Measurements from ENCODE around the gene TMOD1. TPM values are rescaled to one million over a fixed set of nuclear protein-coding genes. Genes with fewer than 3 reads are reported as not detected.

The TMOD1 gene
- total and polyA plus RNA-seq, 10 of the 15 experiments (the other 5 are each of a cell fraction or from before 2014, with no cell fraction given): 4.0 to 44.1 (median 15.4) TPM

GRCh38 chr9:97518166-97518908 lies 16.9 kb downstream of the TMOD1 start:
- no peak; the same call in 2 of the 3 replicates for ATAC-seq
- no peak for FAIRE-seq
- Histone ChIP-seq H3K4me2 (ENCODE audit: control insufficient read depth, insufficient read depth) (no peak overlapping the region), H2AFZ (ENCODE audit: control insufficient read depth, low read depth, low read length) (no peak overlapping the region), H3K27me3 (replicated peaks in 1 of 2; ENCODE audit: control insufficient read depth in 2 of 2, insufficient read depth in 2 of 2, low read length in 1 of 2) (no peaks in the 10 kb centered on the region), H3K36me3 (ENCODE audit: control insufficient read depth in 2 of 2, insufficient read depth in 2 of 2, low read length in 1 of 2) (peaks cover 0 to 2% of the 10 kb centered on the region in 2 experiments; a peak in 1 of 4 replicates), H3K79me2 (ENCODE audit: control insufficient read depth, insufficient read depth, low read length) (peaks cover 11% of the 10 kb centered on the region), H3K27ac (ENCODE audit: control insufficient read depth, insufficient read depth) (no peak overlapping the region), H4K20me1 (ENCODE audit: control insufficient read depth, insufficient read depth) (no peaks in the 10 kb centered on the region), H3K4me1 (ENCODE audit: control insufficient read depth, insufficient read depth, low read length) (peaks cover 11% of the 10 kb centered on the region; the same call in 1 of the 2 replicates), H3K4me3 (no peak overlapping the region), H3K9ac (ENCODE audit: control insufficient read depth, insufficient read depth, low read length) (no peak overlapping the region), H3K9me3 (replicated peaks; ENCODE audit: control insufficient read depth, insufficient read depth, low read length) (no peaks in the 10 kb centered on the region)
- ChIA-PET RAD21 (ENCODE audit: unreplicated experiment) (interaction anchor here (1.1 kb wide), 1 partner anchor 49 kb away, joined by 3 read pairs; no protein-coding TSS in a partner anchor), POLR2A (interaction anchor here (1.3 to 1.6 kb wide), 2 partner anchors 7 to 11 kb away, joined by 5 to 6 read pairs; no protein-coding TSS in a partner anchor), CTCF (interaction anchor here (1.1 to 2.8 kb wide), 9 partner anchors 8 to 98 kb away, joined by 3 to 14 read pairs (median 4); no protein-coding TSS in a partner anchor), SMC1A (ENCODE audit: uncharacterized antibody, unreplicated experiment) (interaction anchor here (0.6 to 2.8 kb wide), 10 partner anchors 7 to 899 kb away, joined by 3 to 12 read pairs (median 4); no protein-coding TSS in a partner anchor)
- in situ Hi-C loops (cut with MboI): no loop called here
- intact Hi-C loops (cut with micrococcal nuclease; ENCODE audit: unreplicated experiment): no loop called here
- 73% methylated on average over 9 of the region's 9 CpGs for WGBS (ENCODE audit: insufficient coverage, insufficient replicate concordance, low lambda C conversion rate, missing lambda C conversion rate)
- no peak for TF ChIP-seq CHD1 (IDR thresholded peaks at IDR 0.05; ENCODE audit: low read depth, low read length)
- TF ChIP-seq BCLAF1 (IDR thresholded peaks at IDR 0.05): no peak
- TF ChIP-seq ATF7 (IDR thresholded peaks at IDR 0.05; ENCODE audit: low read depth): no peak
- DNase-seq (ENCODE audit: low read depth, low spot score): no peak
- BruUV-seq (replicated peaks): no TSS peak
